ENCODE measurements around the gene SLC51B.
"Not testable (repeated sequence)": the region's sequence is repeated elsewhere in the genome, so short reads cannot be mapped to it uniquely, and the experiment has no call there.

Gene SLC51B

GRCh38 chr15:65042776-65043327 lies 2.3 kb upstream of the SLC51B start:
- no peak for DNase-seq

DNA sequence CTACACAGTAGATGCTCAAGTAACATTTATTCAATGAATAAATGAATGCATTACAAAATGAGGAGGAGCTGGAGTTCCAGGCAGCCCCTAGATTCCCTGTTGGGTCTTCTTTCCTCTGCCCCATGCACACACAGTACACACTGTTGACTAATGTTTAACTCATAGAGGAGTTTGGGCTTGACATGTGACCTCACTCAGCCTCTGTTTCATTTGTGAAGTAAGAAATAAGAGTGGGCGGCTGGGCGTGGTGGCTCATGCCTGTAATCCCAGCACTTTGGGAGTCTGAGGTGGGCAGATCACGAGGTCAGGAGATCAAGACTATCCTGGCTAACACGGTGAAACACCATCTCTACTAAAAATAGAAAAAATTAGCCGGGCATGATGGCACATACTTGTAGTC lies 969 bp upstream of the SLC51B start:
- DNase-seq, result not testable (repeated sequence)

- DNase-seq, result no peak
Observed at GRCh38 chr15:65048241-65048640, 3.1 kb downstream of the SLC51B start.

GRCh38 chr15:65049418-65049840 lies 4.2 kb downstream of the SLC51B start:
- peak; percentile 86 to 91 for DNase-seq

DNA sequence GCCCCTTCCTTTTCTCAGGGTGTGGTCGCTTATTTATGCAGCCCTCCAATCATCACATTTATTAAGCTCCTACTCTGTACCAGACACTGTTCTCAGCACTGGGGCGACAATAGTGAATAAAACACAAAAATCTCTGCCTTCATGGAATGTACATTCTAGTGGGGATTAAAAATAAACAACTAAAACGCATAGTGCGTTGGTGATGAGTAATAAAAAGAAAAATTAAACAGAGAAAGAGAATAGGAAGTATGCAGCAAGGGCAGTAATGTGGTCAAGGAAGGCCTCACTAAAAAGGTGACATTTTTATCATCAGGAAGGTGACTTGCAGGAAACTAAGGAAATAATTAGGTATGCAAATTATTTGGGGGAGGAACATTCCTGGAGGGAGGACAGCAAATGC lies 5.1 kb downstream of the SLC51B start:
- no peak for DNase-seq

GRCh38 chr15:65051266-65051665 lies 6.1 kb downstream of the SLC51B start:
- DNase-seq, result no peak

DNA sequence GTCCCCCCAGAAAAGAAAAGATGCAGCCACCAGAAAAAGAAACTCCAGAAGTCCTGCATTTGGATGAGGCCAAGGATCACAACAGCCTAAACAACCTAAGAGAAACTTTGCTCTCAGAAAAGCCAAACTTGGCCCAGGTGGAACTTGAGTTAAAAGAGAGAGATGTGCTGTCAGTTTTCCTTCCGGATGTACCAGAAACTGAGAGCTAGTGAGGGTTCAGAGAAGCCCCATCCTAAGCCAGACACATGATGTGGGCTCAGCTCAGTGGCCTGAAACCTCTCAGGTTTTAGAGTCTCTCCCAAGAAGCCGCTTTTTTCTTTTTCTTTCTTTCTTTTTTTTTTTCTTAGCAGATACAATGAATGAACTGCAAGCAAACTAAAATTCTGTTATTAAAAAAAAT lies 7.8 kb downstream of the SLC51B start:
- DNase-seq, result no peak

DNA sequence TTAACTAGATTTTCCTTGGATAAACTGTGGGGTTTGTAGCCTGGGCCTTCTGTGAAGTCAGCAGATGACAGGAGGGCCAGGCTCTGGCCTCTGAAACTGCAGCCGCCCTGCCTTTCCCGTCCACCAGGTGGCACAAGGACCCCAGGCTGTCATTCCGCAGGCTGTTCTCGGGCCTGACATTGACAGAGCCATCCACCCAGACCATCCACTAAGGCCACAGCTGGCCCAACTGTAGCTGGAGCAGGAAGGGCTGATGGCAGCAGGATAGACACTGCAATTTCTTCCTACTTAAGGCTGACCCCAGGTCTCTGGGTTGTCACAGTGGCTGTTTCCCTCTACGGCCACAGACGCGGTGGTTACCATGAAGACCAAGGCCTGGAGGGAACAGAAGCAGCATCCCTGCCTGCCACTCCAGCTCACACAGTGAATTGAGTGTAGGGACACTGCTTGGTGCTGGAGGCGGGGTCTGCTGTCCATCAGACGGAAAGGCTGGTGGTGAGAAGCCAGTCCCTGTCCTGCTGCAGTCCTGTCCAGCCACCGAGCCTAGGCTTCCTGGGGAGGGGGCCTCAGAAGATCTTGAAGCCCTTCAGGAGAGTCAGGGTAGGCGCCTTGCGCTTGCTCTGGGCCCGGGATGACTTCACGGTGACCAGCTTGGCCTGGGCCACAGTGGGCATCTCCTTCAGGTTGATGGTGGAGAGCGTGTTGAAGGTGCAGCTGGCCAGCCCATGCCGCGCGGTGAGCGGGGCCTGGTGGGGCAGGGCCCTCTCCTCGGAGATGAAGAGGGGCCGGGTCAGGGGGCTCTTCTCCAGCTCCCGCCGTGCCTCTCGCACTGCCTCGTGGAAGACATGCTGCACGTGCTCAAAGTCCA lies 9.4 kb downstream of the SLC51B start:
- no peak for DNase-seq

DNA sequence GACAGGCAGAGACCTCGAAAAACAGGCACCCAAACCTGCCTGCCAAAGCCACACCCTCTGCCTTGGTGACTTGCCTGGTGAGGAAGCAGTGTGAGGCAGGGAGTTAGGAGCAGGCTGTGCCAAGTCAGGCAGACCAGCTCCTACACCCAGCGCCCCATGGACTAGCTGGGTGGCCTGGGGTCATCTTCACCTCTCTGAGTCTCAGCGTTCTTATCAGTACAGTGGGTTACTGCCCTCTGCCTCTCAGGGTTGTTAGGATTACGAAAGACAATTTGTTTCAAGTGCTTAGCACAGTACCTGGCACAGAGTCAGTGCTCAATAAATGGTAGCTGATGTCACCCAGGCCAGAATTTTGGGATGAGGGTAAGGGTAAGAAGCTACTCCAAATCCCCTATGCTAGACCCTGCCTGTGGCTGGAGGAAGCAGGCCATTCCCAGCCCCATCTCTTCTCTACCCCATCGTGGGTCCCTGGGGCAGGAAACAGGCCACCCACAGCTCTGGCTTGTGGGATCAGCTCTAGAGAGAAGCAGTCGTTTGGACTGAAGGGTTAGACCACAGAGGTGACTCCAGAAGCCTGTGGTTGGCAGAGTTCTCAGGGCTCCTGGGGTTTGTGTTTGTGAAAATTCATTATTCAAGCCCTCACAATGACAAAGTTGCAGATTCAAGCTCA lies 10.1 kb downstream of the SLC51B start:
- no peak for DNase-seq

DNA sequence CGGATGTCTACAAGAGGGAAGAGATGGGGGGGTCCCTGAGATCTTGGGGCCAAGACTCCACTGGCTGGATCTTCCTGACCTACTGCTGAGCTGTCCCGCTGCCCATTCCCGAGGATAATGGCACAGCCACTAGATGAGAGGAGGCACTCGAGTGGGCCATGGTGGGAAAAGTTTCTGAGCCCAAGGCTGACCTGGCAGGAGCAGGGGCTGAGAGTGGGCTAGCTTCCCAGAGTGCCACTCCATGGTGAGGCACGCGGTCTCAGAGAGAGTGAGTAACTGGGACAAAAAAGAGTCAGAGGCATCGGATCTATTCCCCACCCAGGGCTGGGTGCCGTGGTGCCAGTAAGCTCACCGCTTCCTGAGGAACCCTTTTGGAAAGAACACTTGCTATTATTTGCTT lies 10.9 kb downstream of the SLC51B start:
- no peak for DNase-seq

- no peak for DNase-seq
Observed at GRCh38 chr15:65056868-65057548, 11.8 kb downstream of the SLC51B start.

- no peak for DNase-seq
Observed at GRCh38 chr15:65057549-65057940, 12.4 kb downstream of the SLC51B start.

DNA sequence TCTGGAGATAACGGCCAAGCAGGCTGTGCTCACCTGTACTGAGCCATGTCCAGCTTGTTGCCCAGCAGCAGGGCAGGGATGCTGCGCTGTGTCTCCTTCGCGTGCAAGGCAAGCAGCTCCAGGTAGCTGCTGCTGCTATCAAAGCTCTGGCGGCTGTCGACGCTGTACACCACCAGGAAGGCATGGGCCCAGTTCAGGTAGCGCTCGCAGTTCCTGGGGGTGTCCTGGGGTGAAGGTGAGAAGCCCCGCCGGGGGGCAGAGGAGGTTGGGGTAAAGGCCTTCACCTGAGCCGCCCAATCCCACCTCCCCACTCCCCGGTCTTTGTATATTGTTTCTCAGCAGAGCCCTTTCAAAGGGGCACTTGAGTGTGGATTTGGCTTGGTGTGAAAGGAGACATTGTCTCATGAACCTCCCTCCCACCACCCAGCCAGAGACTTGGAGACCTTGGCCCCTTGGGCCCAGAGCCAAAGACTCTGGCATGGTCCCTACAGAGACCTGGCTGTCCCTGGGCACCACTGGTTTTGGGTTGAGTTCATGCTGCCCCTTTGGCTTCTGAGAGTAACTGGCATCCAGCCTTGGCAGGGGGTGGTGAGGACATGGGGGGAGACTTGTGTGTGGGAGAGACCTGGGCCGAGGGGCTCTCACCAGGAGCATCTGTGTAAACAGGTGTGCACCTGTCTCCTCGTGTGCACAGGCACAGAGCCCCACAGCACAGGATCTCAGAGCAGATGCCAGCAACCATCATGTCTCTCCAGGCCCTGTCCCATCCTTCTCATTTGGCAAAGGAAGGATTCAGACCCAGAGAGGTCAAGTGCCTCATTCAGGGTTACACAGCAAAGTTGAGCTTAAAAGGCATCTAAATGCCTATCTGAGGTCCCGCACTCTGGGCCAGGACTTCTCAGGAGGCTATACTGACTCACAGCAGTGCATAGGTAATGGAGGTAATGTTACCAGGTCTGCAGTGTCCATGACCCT lies 13.5 kb downstream of the SLC51B start:
- DNase-seq, result no peak

- DNase-seq, result no peak
Observed at GRCh38 chr15:65059369-65059750, 14.2 kb downstream of the SLC51B start.

GRCh38 chr15:65059931-65060596 lies 14.9 kb downstream of the SLC51B start:
- no peak for DNase-seq

DNA sequence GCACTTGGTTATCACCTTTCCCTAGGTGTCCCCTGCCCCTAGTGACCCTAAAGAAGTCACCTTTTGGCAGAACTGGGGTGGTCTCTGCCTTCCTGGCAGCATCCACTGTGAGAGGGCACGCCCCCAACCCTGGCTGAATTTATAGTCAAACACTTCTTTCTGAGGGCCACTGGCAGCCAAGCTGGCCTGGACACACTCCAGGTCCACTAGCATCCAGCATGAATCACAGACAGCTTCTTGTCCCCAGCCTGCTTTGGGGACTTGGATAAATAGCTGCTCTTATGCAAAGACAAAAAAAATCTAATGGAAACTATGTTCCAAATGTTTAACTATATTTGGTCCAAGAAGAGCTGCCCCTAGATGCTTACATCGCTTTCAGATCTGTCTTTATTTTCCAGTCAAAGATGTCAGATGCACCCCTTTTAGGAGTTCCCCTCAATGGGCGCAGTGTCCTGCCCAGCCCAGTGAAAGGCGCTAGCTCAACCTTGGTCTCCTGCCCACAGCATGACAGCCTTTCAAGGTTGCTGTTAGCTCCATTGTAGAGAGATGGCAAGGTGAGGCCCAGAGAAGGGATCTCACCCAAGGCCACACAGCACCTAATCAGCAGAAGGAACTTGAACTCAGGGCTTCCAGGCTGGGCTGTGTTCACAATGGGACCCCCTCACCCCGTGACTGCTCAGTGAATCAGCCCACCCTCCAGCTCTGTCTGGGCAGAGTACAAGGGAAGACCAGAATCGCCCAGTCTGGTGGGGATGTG lies 15.6 kb downstream of the SLC51B start:
- DNase-seq, result no peak

- no peak for DNase-seq
Observed at GRCh38 chr15:65062061-65062460, 16.9 kb downstream of the SLC51B start.

DNA sequence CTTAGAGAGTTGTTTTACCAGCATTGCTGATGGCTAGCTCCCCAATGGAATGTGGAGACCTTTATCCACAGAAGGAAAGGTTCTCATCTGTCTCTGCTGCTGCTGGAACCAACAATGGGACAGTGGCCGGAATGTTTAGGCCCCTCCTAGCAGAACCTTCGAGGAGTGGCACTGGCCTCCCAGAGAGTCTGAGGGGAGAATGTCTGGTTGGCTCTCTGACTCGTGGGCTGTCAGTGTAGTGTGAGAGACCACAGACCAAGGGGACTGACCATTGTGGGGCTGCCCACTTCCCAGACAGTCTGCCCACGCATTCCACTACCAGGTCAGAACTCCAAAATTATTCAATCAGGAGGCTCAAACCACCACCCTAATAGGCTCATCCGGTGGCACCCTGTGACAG lies 17.5 kb downstream of the SLC51B start:
- DNase-seq, result no peak

DNA sequence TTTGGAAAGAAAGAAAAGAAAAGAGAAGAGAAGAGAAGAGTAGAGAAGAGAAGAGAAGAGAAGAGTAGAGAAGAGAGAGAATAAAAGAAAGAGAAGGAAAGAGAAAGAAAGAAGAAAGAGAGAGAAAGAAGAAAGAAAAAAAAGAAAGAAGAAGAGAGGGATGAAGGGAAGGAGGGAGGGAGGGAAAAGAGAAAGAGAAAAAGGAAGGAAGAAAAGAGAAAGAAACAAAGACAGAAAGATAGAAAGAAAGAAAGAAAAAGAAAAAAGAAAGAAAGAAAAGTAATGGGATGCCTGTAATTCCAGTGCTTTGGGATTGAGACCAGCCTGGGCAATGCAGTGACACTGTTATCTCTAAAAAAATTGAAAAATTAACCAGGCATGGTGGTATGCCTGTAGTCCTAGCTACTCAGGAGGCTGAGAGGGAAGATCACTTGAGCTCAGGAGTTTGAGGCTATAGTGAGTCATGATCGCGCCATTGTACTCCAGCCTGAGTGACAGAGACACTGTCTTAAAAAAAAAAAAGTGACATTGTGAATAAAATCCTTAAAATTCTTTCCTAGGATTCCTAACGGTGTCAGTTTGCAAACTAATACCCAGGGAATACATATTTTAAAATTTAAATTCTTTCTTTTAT lies 20.9 kb downstream of the SLC51B start:
- no peak for DNase-seq

DNA sequence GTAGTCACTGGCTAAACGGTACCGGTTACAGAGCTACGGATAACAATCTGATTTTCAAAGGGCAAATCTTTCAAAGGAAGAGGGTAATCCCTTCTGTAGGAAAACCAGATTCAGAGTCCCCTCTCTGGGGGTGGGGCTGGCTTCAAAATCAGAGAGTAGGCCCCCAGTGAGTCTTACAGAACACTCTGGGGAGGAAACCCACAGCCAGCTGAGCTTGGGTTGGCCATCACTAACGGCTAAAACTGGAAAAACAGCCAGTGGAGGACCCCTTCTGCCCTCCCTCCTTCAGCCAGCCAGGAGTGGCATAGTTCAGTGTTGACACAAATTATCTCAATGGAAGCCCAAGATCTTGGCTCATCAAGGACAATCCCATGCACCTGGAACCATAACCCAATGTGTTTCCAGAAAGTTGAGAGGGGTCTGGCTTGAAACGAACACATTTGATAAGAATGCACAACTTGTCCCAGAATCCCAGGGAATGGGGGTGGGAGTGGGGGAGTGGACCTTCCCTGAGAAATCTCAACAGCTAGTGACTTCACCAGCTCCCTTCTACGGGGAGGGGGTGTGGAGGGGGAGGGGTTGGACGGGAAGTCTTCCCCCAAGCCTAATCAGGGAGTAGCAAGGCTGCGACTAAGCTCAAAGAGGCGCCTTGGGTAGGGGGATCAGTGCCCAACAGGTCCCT lies 21.6 kb downstream of the SLC51B start:
- no peak for DNase-seq
